HG02623 (cell line): ENCODE measurements around the gene TCF4.
A peak's percentile ranks its signal among the peaks of the same experiment; 100 is the strongest.

Experiments used
- ATAC-seq: cut with Tn5 transposase; IDR thresholded peaks from one replicate; pipeline ENCODE4 v1.9.1; 2021; ENCODE audit warnings: moderate library complexity; ENCODE audit not compliant: unreplicated experiment

The TCF4 gene

GRCh38 chr18:55356815-55357214, 231.2 kb downstream of the TCF4 start:
- ATAC-seq, result no peak

DNA sequence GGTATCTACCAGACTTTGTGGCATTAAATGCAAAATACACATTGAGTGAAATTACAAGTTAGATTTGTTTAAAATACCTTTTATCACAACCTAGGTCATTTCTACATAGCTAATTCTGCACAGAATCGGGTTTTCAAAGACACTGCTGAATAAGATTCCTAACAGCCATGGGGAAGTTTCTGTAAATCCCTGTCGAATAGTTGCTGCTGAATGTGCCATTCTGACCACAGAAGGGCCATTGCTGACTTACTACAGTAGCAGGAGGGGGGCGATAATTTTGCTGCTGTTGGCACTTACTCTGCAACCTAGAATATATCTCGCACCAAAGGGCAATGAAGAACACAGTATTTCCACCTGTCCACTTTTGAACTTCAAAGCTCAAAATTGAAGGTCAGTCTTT, 232.8 kb downstream of the TCF4 start:
- no peak for ATAC-seq

GRCh38 chr18:55354795-55355194, 233.2 kb downstream of the TCF4 start:
- ATAC-seq, result no peak

DNA sequence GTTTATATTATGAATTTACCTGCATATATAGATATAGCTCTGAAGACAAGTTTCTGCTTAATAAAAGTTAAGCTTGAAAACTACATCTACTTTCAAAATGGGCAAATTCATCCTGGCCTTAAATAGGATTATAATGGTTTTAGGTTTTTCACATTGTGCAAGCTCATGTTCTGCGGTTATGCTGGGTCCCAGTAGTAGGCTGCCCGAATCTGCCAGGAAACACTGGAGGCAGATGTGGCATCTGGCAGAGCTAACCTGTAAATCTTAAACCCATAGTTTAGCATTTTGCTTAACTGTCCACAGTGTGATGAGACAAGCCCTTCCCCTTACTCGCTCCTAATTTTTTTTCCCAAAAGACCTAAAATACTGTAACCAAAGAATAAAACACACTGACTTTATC, 234.2 kb downstream of the TCF4 start:
- ATAC-seq, result no peak

GRCh38 chr18:55353391-55353790, 234.6 kb downstream of the TCF4 start:
- ATAC-seq, result no peak

- ATAC-seq, result no peak
Measured at GRCh38 chr18:55351980-55352714, 235.8 kb downstream of the TCF4 start.

DNA sequence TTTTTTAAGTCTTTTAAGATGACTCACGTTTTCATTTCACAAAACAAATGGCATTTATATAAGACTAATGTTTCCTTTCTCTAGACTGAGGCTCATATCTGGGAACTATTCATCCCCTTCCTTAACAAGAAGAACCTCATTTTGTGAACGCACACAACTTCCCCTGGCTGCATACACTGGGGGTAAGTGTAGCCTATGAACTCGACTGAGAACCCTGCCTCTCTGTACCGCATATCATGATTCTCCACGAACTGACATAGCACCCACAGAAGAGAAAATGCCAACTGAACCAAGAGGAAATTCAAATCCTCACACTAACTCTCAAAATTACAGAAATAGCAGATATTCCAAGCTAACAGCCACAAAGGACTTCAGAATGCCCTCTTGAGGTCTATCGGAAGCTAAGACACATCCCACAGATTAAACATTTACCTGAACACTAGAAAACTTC, 236.7 kb downstream of the TCF4 start:
- ATAC-seq, result no peak

DNA sequence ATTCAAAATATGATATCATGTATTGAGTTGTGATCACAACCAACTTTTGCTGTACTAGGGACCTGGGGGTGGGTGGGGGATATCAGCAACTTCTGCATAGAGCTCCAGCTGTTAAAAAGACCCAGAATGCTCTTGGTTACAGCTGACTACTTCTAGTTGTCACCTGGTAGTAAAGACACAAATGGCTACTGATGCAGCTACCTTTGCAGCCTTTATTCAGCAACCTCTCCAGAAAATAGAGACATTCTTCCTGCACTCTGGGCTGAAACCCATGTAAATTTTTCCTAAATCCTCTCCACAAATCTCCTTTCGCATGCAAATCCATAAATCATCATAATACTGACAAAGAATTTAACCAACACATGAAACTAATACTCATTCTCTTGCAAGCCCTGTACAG, 238.3 kb downstream of the TCF4 start:
- ATAC-seq, result no peak

GRCh38 chr18:55346961-55347740, 240.8 kb downstream of the TCF4 start:
- no peak for ATAC-seq

DNA sequence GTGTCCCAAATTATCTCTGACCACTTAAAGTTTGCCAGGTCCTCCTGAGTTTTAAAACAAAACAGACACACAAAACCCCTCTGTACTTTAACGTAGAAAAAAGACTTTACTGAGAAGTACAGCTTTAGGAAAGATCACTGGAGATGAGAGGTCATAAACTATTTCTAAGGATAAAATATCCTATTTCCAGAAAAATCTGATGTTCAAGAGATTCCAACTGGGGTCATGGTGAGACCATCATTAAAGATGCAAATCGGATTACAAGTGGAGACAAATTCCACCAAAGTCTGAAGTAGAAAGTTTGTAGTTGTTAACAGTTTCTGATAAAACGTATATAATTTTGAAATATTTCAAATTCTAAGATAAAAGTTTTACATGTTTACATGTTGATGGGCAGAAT, 241.6 kb downstream of the TCF4 start:
- no peak for ATAC-seq

DNA sequence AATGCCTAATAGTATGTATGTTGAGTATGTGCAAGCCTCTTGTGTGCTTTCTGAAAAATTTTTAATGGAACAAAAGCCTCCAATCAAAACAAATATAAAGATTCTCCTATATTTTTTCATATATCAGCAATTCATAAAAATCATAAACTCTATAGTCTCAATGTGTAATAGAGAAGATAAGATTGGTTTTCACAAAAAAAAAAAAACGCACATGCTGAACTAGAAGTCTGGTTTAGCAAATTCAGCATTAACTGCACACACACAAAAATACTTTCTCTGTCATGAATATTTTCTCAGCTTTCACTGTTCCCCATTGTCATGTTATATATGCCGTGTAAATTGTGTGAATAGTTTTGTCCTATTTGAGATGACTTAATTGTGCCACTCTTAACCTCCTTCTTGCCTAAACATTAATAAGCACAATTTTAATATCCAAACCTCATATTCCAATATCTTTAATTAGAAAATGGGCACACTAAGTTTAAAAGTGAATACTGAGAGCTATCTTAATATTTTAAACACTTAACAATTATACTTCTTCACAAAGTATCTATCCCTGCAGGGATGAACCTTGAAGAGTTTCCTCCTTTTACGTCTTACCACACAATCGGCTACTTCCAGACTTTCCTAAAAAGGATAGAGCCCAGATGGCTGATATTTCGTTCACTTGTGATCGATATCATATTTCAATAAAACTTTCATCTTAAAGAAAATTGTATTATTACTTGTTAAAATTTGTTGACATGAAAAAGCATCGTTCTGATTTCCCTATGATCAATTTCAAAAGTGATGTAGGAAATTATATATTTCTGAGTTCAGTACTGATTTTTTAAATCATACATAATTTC, 242.7 kb downstream of the TCF4 start:
- ATAC-seq, result no peak

- ATAC-seq, result peak; percentile 84
Measured at GRCh38 chr18:55343396-55344073, 244.5 kb downstream of the TCF4 start.

- ATAC-seq, result no peak
Measured at GRCh38 chr18:55340998-55341397, 247.0 kb downstream of the TCF4 start.

- ATAC-seq, result no peak
Measured at GRCh38 chr18:55339990-55340389, 248.0 kb downstream of the TCF4 start.

GRCh38 chr18:55338978-55339650, 248.9 kb downstream of the TCF4 start:
- no peak for ATAC-seq

- peak; percentile 40 for ATAC-seq
Measured at GRCh38 chr18:55337908-55338521, 250.0 kb downstream of the TCF4 start.

GRCh38 chr18:55337138-55337537, 250.9 kb downstream of the TCF4 start:
- ATAC-seq, result no peak

DNA sequence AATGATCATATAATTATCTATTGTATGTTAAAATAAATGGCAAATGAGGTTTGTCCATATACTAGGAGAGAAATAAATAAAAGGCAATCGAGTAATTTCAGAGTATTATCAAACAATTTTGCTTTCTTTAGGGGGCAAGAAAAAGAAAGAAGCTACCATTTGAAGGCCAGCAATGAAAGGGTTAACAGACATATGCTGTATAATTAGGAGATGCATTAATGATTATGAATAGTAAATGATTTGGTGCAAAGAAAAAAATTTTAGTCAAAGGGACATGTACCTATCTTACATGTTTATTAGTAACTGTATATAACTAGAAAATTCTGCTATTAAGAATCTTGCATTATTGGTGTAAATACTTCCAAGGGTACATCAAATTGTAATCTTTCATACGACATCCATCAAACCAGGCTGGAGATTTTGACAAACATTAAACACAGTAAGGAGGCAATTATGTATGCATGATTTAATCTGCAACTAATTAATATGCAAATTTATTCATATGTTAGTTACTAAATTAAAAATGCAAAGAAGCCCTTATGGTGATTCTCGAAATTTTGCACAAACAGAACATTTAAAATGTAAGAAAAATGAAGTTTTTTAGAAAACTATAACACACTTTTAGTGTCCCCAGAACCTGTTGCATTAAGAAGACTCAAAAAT, 251.4 kb downstream of the TCF4 start:
- no peak for ATAC-seq

GRCh38 chr18:55334875-55335274, 253.1 kb downstream of the TCF4 start:
- no peak for ATAC-seq
